ENCODE results near the gene UGCG.

UGCG gene

DNA sequence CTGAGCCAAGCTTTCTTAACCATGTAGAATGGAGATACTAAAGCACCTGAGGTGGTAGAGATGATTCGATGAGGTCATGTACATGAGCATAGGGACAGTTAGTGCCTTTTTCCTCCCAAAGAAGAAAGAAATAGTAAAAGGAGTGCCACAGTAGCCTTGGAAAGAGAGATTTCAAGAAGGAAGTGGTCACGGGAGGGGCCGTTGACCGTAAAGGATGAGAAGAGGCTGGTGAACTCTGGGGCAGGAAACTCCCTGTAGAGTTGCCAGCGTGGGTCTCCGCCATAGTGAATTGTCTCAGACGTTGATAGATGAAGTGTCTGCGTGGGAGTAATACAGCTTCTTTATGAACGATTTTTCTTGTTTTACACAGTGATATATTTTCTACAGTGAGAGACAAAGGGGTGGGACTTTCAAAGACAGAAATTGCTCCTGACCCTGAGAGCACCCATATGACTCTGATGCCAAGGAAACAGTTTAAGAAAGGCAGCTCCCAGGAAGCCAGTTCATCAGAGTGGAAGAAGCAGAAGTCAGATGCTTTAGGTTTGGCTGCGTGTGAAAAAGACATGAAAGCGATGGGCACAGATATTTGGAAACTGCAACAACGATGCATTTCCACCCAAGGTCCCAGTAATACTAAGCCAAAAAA lies 41.3 kb downstream of the UGCG start (continued):
- TF ChIP-seq PPARA (CRISPR knock-in tag; IDR thresholded peaks at IDR 0.05; ENCODE audit: borderline replicate concordance) = no peak
- no peak for TF ChIP-seq ARNTL (CRISPR knock-in tag; IDR thresholded peaks at IDR 0.05; ENCODE audit: borderline replicate concordance, low read depth)

DNA sequence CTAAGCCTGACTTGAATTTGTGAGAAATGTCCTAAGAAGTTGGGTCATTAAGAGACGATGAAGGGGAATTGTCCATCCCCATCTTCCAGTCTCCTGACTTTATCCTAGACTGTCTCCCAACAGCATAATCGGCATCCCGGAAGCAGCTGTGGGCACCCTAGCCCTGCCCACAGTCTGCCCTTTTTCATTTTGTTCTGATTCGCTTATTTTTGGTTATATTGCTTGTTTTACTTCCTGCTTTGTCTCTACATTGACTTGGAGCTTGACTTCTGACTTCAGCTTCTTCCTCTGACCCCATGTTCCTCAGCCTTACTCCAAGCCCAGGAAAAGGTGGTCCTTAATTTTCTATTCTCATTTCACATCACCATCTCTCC lies 41.8 kb downstream of the UGCG start:
- no peak for ATAC-seq

DNA sequence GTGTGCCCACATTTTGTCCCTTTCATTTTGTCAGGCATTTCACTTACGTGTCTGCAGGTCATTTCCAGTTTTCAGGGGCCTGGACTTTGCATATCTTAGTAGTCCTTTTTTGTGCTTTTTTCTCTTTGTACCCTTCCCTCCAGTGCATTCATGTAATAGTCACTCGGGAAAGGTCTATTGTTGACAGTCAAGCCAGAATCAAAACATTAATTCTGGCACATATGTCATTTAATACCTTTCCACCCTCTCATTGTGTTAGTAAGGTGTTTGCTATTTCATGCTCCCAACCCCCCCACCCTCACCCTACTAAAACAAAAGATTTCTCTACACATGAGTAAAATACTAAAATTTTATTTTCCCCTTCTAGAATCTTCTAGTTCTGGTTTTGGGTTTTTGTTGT lies 42.7 kb downstream of the UGCG start:
- no peak for ATAC-seq
- no peak for TF ChIP-seq TCF4 (CRISPR knock-in tag; IDR thresholded peaks at IDR 0.05; ENCODE audit: borderline replicate concordance)
- TF ChIP-seq, protein P1, sequence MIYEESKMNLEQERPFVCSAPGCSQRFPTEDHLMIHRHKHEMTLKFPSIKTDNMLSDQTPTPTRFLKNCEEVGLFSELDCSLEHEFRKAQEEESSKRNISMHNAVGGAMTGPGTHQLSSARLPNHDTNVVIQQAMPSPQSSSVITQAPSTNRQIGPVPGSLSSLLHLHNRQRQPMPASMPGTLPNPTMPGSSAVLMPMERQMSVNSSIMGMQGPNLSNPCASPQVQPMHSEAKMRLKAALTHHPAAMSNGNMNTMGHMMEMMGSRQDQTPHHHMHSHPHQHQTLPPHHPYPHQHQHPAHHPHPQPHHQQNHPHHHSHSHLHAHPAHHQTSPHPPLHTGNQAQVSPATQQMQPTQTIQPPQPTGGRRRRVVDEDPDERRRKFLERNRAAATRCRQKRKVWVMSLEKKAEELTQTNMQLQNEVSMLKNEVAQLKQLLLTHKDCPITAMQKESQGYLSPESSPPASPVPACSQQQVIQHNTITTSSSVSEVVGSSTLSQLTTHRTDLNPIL (CRISPR knock-in tag; IDR thresholded peaks at IDR 0.05; ENCODE audit: low read depth) = no peak
- no peak for TF ChIP-seq ARNTL (CRISPR knock-in tag; IDR thresholded peaks at IDR 0.05; ENCODE audit: borderline replicate concordance, low read depth)
- TF ChIP-seq ZNF8 (CRISPR knock-in tag; IDR thresholded peaks at IDR 0.05) = no peak
- TF ChIP-seq ZFP3 (CRISPR knock-in tag; IDR thresholded peaks at IDR 0.05) = no peak
- TF ChIP-seq SNAI2 (CRISPR knock-in tag; IDR thresholded peaks at IDR 0.05) = no peak
- TF ChIP-seq ESRRG (CRISPR knock-in tag; IDR thresholded peaks at IDR 0.05) = no peak
- no peak for TF ChIP-seq CSDC2 (CRISPR knock-in tag; IDR thresholded peaks at IDR 0.05)
- no peak for TF ChIP-seq TOX (CRISPR knock-in tag; IDR thresholded peaks at IDR 0.05; ENCODE audit: borderline replicate concordance)
- no peak for TF ChIP-seq ZFP30 (CRISPR knock-in tag; IDR thresholded peaks at IDR 0.05)
- TF ChIP-seq GLIS3 (CRISPR knock-in tag; IDR thresholded peaks at IDR 0.05) = no peak
- TF ChIP-seq ISL1 (CRISPR knock-in tag; IDR thresholded peaks at IDR 0.05) = no peak

More for the DNA sequence above, 41.8 kb downstream of the UGCG start:
- TF ChIP-seq ZC3H10 (CRISPR knock-in tag; IDR thresholded peaks at IDR 0.05) (no peak), ESRRG (CRISPR knock-in tag; IDR thresholded peaks at IDR 0.05) (no peak), ISL1 (CRISPR knock-in tag; IDR thresholded peaks at IDR 0.05) (no peak), RARB (CRISPR knock-in tag; IDR thresholded peaks at IDR 0.05) (no peak), BACH2 (CRISPR knock-in tag; IDR thresholded peaks at IDR 0.05; ENCODE audit: borderline replicate concordance) (no peak), CSDC2 (CRISPR knock-in tag; IDR thresholded peaks at IDR 0.05) (no peak), PPARA (CRISPR knock-in tag; IDR thresholded peaks at IDR 0.05; ENCODE audit: borderline replicate concordance) (no peak), ZNF70 (CRISPR knock-in tag; IDR thresholded peaks at IDR 0.05) (no peak), TOX (CRISPR knock-in tag; IDR thresholded peaks at IDR 0.05; ENCODE audit: borderline replicate concordance) (no peak), TCF4 (CRISPR knock-in tag; IDR thresholded peaks at IDR 0.05; ENCODE audit: borderline replicate concordance) (no peak), ARNTL (CRISPR knock-in tag; IDR thresholded peaks at IDR 0.05; ENCODE audit: borderline replicate concordance, low read depth) (no peak), OSR1 (CRISPR knock-in tag; IDR thresholded peaks at IDR 0.05) (no peak), ZFP3 (CRISPR knock-in tag; IDR thresholded peaks at IDR 0.05) (no peak), ZNF565 (CRISPR knock-in tag; conservative IDR thresholded peaks at IDR 0.05; ENCODE audit: low read depth) (no peak)
- TF ChIP-seq, protein P2, sequence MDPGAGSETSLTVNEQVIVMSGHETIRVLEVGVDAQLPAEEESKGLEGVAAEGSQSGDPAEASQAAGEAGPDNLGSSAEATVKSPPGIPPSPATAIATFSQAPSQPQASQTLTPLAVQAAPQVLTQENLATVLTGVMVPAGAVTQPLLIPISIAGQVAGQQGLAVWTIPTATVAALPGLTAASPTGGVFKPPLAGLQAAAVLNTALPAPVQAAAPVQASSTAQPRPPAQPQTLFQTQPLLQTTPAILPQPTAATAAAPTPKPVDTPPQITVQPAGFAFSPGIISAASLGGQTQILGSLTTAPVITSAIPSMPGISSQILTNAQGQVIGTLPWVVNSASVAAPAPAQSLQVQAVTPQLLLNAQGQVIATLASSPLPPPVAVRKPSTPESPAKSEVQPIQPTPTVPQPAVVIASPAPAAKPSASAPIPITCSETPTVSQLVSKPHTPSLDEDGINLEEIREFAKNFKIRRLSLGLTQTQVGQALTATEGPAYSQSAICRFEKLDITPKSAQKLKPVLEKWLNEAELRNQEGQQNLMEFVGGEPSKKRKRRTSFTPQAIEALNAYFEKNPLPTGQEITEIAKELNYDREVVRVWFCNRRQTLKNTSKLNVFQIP (CRISPR knock-in tag; IDR thresholded peaks at IDR 0.05; ENCODE audit: borderline replicate concordance, low read depth) = no peak
- TF ChIP-seq, protein P3, sequence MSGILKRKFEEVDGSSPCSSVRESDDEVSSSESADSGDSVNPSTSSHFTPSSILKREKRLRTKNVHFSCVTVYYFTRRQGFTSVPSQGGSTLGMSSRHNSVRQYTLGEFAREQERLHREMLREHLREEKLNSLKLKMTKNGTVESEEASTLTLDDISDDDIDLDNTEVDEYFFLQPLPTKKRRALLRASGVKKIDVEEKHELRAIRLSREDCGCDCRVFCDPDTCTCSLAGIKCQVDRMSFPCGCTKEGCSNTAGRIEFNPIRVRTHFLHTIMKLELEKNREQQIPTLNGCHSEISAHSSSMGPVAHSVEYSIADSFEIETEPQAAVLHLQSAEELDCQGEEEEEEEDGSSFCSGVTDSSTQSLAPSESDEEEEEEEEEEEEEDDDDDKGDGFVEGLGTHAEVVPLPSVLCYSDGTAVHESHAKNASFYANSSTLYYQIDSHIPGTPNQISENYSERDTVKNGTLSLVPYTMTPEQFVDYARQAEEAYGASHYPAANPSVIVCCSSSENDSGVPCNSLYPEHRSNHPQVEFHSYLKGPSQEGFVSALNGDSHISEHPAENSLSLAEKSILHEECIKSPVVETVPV (CRISPR knock-in tag; IDR thresholded peaks at IDR 0.05) = no peak
- TF ChIP-seq, protein P4, sequence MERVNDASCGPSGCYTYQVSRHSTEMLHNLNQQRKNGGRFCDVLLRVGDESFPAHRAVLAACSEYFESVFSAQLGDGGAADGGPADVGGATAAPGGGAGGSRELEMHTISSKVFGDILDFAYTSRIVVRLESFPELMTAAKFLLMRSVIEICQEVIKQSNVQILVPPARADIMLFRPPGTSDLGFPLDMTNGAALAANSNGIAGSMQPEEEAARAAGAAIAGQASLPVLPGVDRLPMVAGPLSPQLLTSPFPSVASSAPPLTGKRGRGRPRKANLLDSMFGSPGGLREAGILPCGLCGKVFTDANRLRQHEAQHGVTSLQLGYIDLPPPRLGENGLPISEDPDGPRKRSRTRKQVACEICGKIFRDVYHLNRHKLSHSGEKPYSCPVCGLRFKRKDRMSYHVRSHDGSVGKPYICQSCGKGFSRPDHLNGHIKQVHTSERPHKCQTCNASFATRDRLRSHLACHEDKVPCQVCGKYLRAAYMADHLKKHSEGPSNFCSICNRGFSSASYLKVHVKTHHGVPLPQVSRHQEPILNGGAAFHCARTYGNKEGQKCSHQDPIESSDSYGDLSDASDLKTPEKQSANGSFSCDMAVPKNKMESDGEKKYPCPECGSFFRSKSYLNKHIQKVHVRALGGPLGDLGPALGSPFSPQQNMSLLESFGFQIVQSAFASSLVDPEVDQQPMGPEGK (CRISPR knock-in tag; IDR thresholded peaks at IDR 0.05; ENCODE audit: borderline replicate concordance) = no peak
- TF ChIP-seq, protein P5, sequence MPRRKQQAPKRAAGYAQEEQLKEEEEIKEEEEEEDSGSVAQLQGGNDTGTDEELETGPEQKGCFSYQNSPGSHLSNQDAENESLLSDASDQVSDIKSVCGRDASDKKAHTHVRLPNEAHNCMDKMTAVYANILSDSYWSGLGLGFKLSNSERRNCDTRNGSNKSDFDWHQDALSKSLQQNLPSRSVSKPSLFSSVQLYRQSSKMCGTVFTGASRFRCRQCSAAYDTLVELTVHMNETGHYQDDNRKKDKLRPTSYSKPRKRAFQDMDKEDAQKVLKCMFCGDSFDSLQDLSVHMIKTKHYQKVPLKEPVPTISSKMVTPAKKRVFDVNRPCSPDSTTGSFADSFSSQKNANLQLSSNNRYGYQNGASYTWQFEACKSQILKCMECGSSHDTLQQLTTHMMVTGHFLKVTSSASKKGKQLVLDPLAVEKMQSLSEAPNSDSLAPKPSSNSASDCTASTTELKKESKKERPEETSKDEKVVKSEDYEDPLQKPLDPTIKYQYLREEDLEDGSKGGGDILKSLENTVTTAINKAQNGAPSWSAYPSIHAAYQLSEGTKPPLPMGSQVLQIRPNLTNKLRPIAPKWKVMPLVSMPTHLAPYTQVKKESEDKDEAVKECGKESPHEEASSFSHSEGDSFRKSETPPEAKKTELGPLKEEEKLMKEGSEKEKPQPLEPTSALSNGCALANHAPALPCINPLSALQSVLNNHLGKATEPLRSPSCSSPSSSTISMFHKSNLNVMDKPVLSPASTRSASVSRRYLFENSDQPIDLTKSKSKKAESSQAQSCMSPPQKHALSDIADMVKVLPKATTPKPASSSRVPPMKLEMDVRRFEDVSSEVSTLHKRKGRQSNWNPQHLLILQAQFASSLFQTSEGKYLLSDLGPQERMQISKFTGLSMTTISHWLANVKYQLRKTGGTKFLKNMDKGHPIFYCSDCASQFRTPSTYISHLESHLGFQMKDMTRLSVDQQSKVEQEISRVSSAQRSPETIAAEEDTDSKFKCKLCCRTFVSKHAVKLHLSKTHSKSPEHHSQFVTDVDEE (CRISPR knock-in tag; IDR thresholded peaks at IDR 0.05) = no peak
- TF ChIP-seq, protein P1 (CRISPR knock-in tag; IDR thresholded peaks at IDR 0.05; ENCODE audit: low read depth) = no peak
